Loucy (cell line): ENCODE results near the gene RPAIN.
"Not testable (repeated sequence)": the region's sequence is repeated elsewhere in the genome, so short reads cannot be mapped to it uniquely, and the experiment has no call there.

ENCODE experiments used
- H2AFZ ChIP-seq: fragments of 200-600 bp; sonication (generic); 2 replicates; pipeline ENCODE4 v1.6.0; 2016; ENCODE audit warnings: antibody characterized with exemption, mild to moderate bottlenecking, low read length, moderate library complexity
- H3F3A ChIP-seq: fragments of 200-600 bp; 2 replicates; pipeline ENCODE4 v1.6.0; 2016; ENCODE audit warnings: antibody characterized with exemption, low read depth, mild to moderate bottlenecking
- H3K27me3 ChIP-seq: fragments of 200-600 bp; sonication (generic); 2 replicates; pipeline ENCODE4 v1.6.1; 2014; ENCODE audit warnings: low read length, mild to moderate bottlenecking; ENCODE audit not compliant: insufficient read depth, poor library complexity, severe bottlenecking
- H3K36me3 ChIP-seq: fragments of 200-600 bp; sonication (generic); 2 replicates; pipeline ENCODE4 v1.6.1; 2016; ENCODE audit warnings: low read length; ENCODE audit not compliant: insufficient read depth
- H3K4me1 ChIP-seq: fragments of 200-600 bp; sonication (generic); 2 replicates; pipeline ENCODE4 v1.5.1; 2014; ENCODE audit warnings: low read length, mild to moderate bottlenecking; ENCODE audit not compliant: insufficient read depth, poor library complexity, severe bottlenecking
- H3K4me2 ChIP-seq: fragments of 200-600 bp; sonication (generic); 2 replicates; pipeline ENCODE4 v1.6.0; 2014; ENCODE audit warnings: antibody characterized with exemption, low read length, low read depth, mild to moderate bottlenecking; ENCODE audit not compliant: poor library complexity, severe bottlenecking
- H3K4me3 ChIP-seq: fragments of 200-600 bp; sonication (generic); 2 replicates; pipeline ENCODE4 v1.5.1; 2014; ENCODE audit warnings: low read length, mild to moderate bottlenecking, mixed read lengths; ENCODE audit not compliant: poor library complexity, severe bottlenecking
- H3K79me2 ChIP-seq: fragments of 200-600 bp; sonication (generic); 2 replicates; pipeline ENCODE4 v1.6.1; 2014; ENCODE audit warnings: low read length; ENCODE audit not compliant: insufficient read depth
- H3K9ac ChIP-seq: fragments of 200-600 bp; sonication (generic); 2 replicates; pipeline ENCODE4 v1.6.0; 2014; ENCODE audit warnings: mild to moderate bottlenecking, low read depth, low read length, moderate library complexity; ENCODE audit not compliant: poor library complexity, severe bottlenecking
- H3K9me2 ChIP-seq: fragments of 200-600 bp; sonication (generic); replicated peaks from 2 replicates; pipeline ENCODE4 v1.6.1; 2016; ENCODE audit warnings: low read depth, low read length, mixed read lengths
- H3K9me3 ChIP-seq: fragments of 200-600 bp; sonication (generic); 2 replicates; pipeline ENCODE4 v1.6.1; 2014; ENCODE audit warnings: mild to moderate bottlenecking, antibody characterized with exemption, low read length, low read depth; ENCODE audit not compliant: insufficient read depth
- H4K20me1 ChIP-seq: fragments of 200-600 bp; sonication (generic); 2 replicates; pipeline ENCODE4 v1.6.0; 2014; ENCODE audit warnings: antibody characterized with exemption, low read length, mild to moderate bottlenecking; ENCODE audit not compliant: insufficient read depth, poor library complexity, severe bottlenecking
- CTCF ChIP-seq: fragments of 200-600 bp; sonication (generic); conservative IDR thresholded peaks from 2 replicates; pipeline ENCODE4 v1.5.1; 2014; ENCODE audit warnings: mild to moderate bottlenecking, antibody characterized with exemption, low read length
- EZH2phosphoT487 ChIP-seq: fragments of 200-600 bp; IDR thresholded peaks from 2 replicates; pipeline ENCODE4 v1.6.1; 2018; ENCODE audit warnings: antibody characterized with exemption, mild to moderate bottlenecking, moderate library complexity, borderline replicate concordance

RPAIN gene

GRCh38 chr17:5434984-5435383, 15.0 kb downstream of the RPAIN start:
- H3K79me2 ChIP-seq = peaks cover 53% of the 10 kb centered on the region
- H3K27me3 ChIP-seq = no peaks in the 10 kb centered on the region
- H3K36me3 ChIP-seq = peaks cover 50% of the 10 kb centered on the region; the same call in 1 of the 2 replicates
- no peak overlapping the region for H2AFZ ChIP-seq
- H4K20me1 ChIP-seq = peaks cover 41% of the 10 kb centered on the region
- no peaks in the 10 kb centered on the region for H3K9me3 ChIP-seq
- peak overlapping the region; percentile 97 for H3K4me2 ChIP-seq
- peaks cover 32% of the 10 kb centered on the region for H3K4me1 ChIP-seq
- peak overlapping the region; percentile 29 for H3K9ac ChIP-seq
- H3K4me3 ChIP-seq = peak overlapping the region; percentile 39
- TF ChIP-seq EZH2phosphoT487 = no peak
- no peak for TF ChIP-seq CTCF
- H3K9me2 ChIP-seq = no peaks in the 10 kb centered on the region
- 0 out of 2 replicates have a peak, but pooled peaks cover 3% of the 10 kb centered on the region for H3F3A ChIP-seq

- H3K79me2 ChIP-seq = peaks cover 53% of the 10 kb centered on the region
- peak overlapping the region; percentile 97 for H3K4me2 ChIP-seq
- H4K20me1 ChIP-seq = peaks cover 41% of the 10 kb centered on the region
- not testable (repeated sequence) for H3K27me3 ChIP-seq, H3F3A ChIP-seq, H3K9ac ChIP-seq, H3K9me2 ChIP-seq, H3K9me3 ChIP-seq, H2AFZ ChIP-seq
- H3K4me3 ChIP-seq = peak overlapping the region; percentile 90
- peaks cover 32% of the 10 kb centered on the region for H3K4me1 ChIP-seq
- peaks cover 44% of the 10 kb centered on the region; the same call in 1 of the 2 replicates for H3K36me3 ChIP-seq
Measured at GRCh38 chr17:5435781-5436315, 15.9 kb downstream of the RPAIN start.

GRCh38 chr17:5437721-5438317, 17.8 kb downstream of the RPAIN start:
- H3K9me2 ChIP-seq = no peaks in the 10 kb centered on the region
- no peaks in the 10 kb centered on the region for H3K27me3 ChIP-seq
- no peaks in the 10 kb centered on the region for H3F3A ChIP-seq
- no peak for TF ChIP-seq CTCF
- no peak for TF ChIP-seq EZH2phosphoT487
- H3K4me2 ChIP-seq = peak overlapping the region; percentile 97
- H3K4me3 ChIP-seq = peak overlapping the region; percentile 90
- peaks cover 32% of the 10 kb centered on the region for H3K4me1 ChIP-seq
- peak overlapping the region; percentile 94 for H3K9ac ChIP-seq
- H3K9me3 ChIP-seq = no peaks in the 10 kb centered on the region
- no peak overlapping the region for H2AFZ ChIP-seq
- H4K20me1 ChIP-seq = peaks cover 41% of the 10 kb centered on the region
- peaks cover 40% of the 10 kb centered on the region; the same call in 1 of the 2 replicates for H3K36me3 ChIP-seq
- peaks cover 46% of the 10 kb centered on the region for H3K79me2 ChIP-seq
